ENCODE results near the gene TAF13. TPM values are rescaled to one million over a fixed set of nuclear protein-coding genes. Genes with fewer than 3 reads are reported as not detected.

The TAF13 gene
- total and polyA plus RNA-seq, 9 of the 15 experiments (the other 6 are each of a cell fraction or from before 2014, with no cell fraction given) = 14.9 to 77.2 (median 38.7) TPM

GRCh38 chr1:109061183-109061582 is 14.6 kb downstream of the TAF13 start (continued):
- TF ChIP-seq, protein P1, sequence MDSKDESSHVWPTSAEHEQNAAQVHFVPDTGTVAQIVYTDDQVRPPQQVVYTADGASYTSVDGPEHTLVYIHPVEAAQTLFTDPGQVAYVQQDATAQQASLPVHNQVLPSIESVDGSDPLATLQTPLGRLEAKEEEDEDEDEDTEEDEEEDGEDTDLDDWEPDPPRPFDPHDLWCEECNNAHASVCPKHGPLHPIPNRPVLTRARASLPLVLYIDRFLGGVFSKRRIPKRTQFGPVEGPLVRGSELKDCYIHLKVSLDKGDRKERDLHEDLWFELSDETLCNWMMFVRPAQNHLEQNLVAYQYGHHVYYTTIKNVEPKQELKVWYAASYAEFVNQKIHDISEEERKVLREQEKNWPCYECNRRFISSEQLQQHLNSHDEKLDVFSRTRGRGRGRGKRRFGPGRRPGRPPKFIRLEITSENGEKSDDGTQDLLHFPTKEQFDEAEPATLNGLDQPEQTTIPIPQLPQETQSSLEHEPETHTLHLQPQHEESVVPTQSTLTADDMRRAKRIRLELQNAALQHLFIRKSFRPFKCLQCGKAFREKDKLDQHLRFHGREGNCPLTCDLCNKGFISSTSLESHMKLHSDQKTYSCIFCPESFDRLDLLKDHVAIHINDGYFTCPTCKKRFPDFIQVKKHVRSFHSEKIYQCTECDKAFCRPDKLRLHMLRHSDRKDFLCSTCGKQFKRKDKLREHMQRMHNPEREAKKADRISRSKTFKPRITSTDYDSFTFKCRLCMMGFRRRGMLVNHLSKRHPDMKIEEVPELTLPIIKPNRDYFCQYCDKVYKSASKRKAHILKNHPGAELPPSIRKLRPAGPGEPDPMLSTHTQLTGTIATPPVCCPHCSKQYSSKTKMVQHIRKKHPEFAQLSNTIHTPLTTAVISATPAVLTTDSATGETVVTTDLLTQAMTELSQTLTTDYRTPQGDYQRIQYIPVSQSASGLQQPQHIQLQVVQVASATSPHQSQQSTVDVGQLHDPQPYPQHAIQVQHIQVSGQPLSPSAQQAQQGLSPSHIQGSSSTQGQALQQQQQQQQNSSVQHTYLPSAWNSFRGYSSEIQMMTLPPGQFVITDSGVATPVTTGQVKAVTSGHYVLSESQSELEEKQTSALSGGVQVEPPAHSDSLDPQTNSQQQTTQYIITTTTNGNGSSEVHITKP (IDR thresholded peaks at IDR 0.05; ENCODE audit: partially characterized antibody) = no peak
- TF ChIP-seq CBX8 (IDR thresholded peaks at IDR 0.05; ENCODE audit: borderline replicate concordance, extremely low read depth, low read depth, low read length, poor library complexity, severe bottlenecking) (no peak), ZNF134 (CRISPR knock-in tag; conservative IDR thresholded peaks at IDR 0.05) (no peak)

DNA sequence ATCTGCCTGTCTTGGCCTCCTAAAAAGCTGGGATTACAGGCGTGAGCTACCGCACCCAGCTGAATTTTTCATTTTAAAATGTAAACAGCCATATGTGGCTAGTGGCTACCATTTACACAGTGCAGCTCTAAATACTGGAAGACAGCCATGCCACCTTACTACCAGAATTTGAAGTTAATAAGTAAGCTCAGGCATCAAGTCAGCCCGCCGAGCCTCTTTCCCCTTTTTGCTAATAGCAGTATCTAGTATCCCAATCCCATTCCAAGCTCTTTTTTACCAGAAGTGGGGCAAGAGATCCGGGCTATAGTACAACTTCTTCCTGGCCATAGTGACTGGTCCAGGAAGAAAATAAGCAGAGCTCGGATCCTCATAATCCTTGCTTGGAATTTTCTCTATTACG is 15.1 kb downstream of the TAF13 start:
- Histone ChIP-seq H3K36me3 (ENCODE audit: control insufficient read depth, insufficient read depth, low read length) (peaks cover 28% of the 10 kb centered on the region; the same call in 1 of the 3 replicates), H3K79me2 (ENCODE audit: control insufficient read depth, insufficient read depth, low read length) (no peaks in the 10 kb centered on the region), H3K9me3 (replicated peaks; ENCODE audit: control insufficient read depth, insufficient read depth, low read depth, low read length) (no peaks in the 10 kb centered on the region), H2AFZ (ENCODE audit: low read depth, low read length) (no peak overlapping the region), H3K4me1 (replicated peaks in 1 of 2; ENCODE audit: control insufficient read depth in 2 of 2, insufficient read depth in 2 of 2, low read length in 2 of 2) (no peaks in the 10 kb centered on the region), H3K27me3 (ENCODE audit: control insufficient read depth in 2 of 2, insufficient read depth in 2 of 2, low read length in 2 of 2) (no peaks in the 10 kb centered on the region), H3K4me3 (no peak overlapping the region), H3K9ac (ENCODE audit: insufficient read depth in 1 of 2, low read depth in 2 of 2, low read length in 2 of 2) (no peak overlapping the region), H3K27ac (ENCODE audit: extremely low read depth, low read depth, low read length) (no peak overlapping the region), H3K9me1 (ENCODE audit: control insufficient read depth, insufficient read depth, low read length) (no peaks in the 10 kb centered on the region), H4K20me1 (replicated peaks; ENCODE audit: control insufficient read depth, insufficient read depth, low read length) (no peaks in the 10 kb centered on the region), H3K4me2 (ENCODE audit: insufficient read depth, low read length) (no peak overlapping the region)
- ATAC-seq = no peak
- ChIA-PET CTCF (ENCODE audit: low intra/inter-chr PET ratio) (no interaction called here), POLR2A (interaction anchor here (0.6 to 2.2 kb wide), 10 partner anchors 9 to 71 kb away, joined by 3 to 11 read pairs (median 6); partner anchors contain the start of genes TAF13 and TMEM167B)
- 72% methylated on average over 7 of the region's 7 CpGs for WGBS (ENCODE audit: insufficient coverage, low coverage, missing lambda C conversion rate)
- BruUV-seq (replicated peaks) = no TSS peak
- in situ Hi-C loops (cut with MboI) (no loop called here), intact Hi-C loops (cut with micrococcal nuclease) (no loop called here)
- no peak for DNase-seq (ENCODE audit: extremely low read depth in 1 of 4, low spot score in 3 of 4)
- no peak for FAIRE-seq
- TF ChIP-seq MGA (IDR thresholded peaks at IDR 0.05) = no peak
